Measurements from ENCODE around the gene TNFRSF19.

Gene TNFRSF19

GRCh38 chr13:23724196-23724970 is 154.2 kb downstream of the TNFRSF19 start:
- DNase-seq, result no peak
